Left lung (tissue), 10 donors: ENCODE measurements around the gene RPGRIP1L. TPM values are rescaled to one million over a fixed set of nuclear protein-coding genes. Genes with fewer than 3 reads are reported as not detected.

Source experiments
- ATAC-seq: fragments of 200-7000 bp; cut with Tn5 transposase; one replicate; pipeline ENCODE4 v1.9.1; 2020; ENCODE audit warnings: moderate library complexity
- DNase-seq, 4 donors: peaks; one replicate each; pipeline ENCODE4 v3.0.0-alpha.2; 2013 to 2020
- H3K27ac ChIP-seq, 2 donors: fragments of 200-600 bp; sonication (generic) in 1 of 2; one replicate each; pipeline versions ENCODE4 v1.5.0 to v1.8.0; 2020 to 2021
- H3K27me3 ChIP-seq, 2 donors: fragments of 200-600 bp; sonication (generic) in 1 of 2; one replicate each; pipeline versions ENCODE4 v1.5.0 to v1.8.0; 2020 to 2021
- H3K36me3 ChIP-seq, 2 donors: fragments of 200-600 bp; sonication (generic) in 1 of 2; one replicate each; pipeline versions ENCODE4 v1.5.0 to v1.8.0; 2020 to 2021
- H3K4me1 ChIP-seq, 2 donors: fragments of 200-600 bp; one replicate each; pipeline ENCODE4 v1.8.0; 2021
- H3K4me3 ChIP-seq, 2 donors: fragments of 200-600 bp; sonication (generic) in 1 of 2; one replicate each; pipeline versions ENCODE4 v1.5.0 to v1.8.0; 2020 to 2021; ENCODE audit warnings: mild to moderate bottlenecking in 1 of 2
- H3K9me3 ChIP-seq, 2 donors: fragments of 200-600 bp; sonication (generic) in 1 of 2; one replicate each; pipeline versions ENCODE4 v1.5.0 to v1.8.0; 2020 to 2021
- intact Hi-C, 2 donors: fragments of 100-400 bp; cut with DNase I; formaldehyde crosslinking; loops; one replicate each; pipeline versions ENCODE4 v1.11.2 to v1.14.2; 2022
- polyA plus RNA-seq, 6 donors: library from polyadenylated mRNA; unstranded; fragments of 120-200 nt; gene quantifications; one replicate each; pipeline ENCODE4 v1.2.1, GENCODE V29; 2013; ENCODE audit not compliant: insufficient read length in 6 of 6
- total RNA-seq, 2 donors: library from RNA; stranded (reverse); fragmentation: NEBNext Ultra II Directional; extraction: Animal tissue kit (Norgen Biotek cat#: 25700); gene quantifications; one replicate each; pipeline ENCODE4 v1.2.1, GENCODE V29; 2021
- TF ChIP-seq, protein P1 (sequence below), 2 donors: fragments of 200-600 bp; sonication (generic) in 1 of 2; IDR thresholded peaks; one replicate each; pipeline versions ENCODE4 v1.5.0 to v1.8.0; 2021; ENCODE audit warnings: antibody characterized with exemption in 2 of 2
- donor health status: DM: no; HTN: yes; CAD: no.
- donor health status: DM: no; HTN: no; CAD: no.

Gene RPGRIP1L
- total and polyA plus RNA-seq, 8 donors = 8.0 to 18.2 (median 16.3) TPM

DNA sequence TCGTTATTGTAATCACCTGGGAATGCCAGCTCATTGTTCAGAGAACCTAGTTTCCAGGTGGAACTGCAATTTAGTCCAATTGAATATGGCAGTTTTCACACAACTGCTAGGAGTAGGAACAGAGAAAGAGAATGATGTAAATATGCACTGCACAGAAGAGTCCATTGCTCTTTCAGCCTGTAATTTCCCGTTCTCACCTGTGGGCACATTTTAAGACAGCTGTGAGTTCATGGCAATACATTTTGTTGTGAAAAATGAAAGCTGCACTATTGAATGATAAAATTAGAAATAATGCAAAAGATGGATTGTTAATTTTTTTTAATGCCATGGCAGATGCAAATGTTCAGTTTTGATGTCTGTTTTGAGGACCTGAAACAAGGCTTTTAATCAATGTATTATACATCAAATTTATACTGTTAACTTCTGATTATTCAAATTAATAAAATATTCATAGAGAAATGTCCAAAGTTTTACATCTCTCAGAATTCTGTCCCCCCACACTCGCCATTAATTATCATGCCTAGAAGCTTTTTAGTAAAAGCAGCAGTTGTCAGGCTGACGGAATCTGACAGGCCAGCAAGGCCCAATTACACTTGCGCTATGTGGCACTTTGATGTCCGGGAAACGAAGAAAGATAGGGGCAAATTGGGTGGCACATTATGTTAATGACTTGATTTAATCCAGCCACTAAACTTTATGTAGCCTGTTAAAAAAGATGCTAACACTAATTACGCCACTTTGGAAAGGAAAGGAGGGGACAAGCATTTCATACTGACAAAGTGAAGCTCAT, 72.2 kb downstream of the RPGRIP1L start:
- intact Hi-C loops = no loop called here
- Histone ChIP-seq H3K9me3 (no peaks in the 10 kb centered on the region), H3K27me3 (no peaks in the 10 kb centered on the region), H3K27ac (no peak overlapping the region), H3K4me1 (no peaks in the 10 kb centered on the region), H3K36me3 (no peaks in the 10 kb centered on the region), H3K4me3 (no peak overlapping the region)
- DNase-seq (no peak), ATAC-seq (no peak)
- TF ChIP-seq, protein P1, sequence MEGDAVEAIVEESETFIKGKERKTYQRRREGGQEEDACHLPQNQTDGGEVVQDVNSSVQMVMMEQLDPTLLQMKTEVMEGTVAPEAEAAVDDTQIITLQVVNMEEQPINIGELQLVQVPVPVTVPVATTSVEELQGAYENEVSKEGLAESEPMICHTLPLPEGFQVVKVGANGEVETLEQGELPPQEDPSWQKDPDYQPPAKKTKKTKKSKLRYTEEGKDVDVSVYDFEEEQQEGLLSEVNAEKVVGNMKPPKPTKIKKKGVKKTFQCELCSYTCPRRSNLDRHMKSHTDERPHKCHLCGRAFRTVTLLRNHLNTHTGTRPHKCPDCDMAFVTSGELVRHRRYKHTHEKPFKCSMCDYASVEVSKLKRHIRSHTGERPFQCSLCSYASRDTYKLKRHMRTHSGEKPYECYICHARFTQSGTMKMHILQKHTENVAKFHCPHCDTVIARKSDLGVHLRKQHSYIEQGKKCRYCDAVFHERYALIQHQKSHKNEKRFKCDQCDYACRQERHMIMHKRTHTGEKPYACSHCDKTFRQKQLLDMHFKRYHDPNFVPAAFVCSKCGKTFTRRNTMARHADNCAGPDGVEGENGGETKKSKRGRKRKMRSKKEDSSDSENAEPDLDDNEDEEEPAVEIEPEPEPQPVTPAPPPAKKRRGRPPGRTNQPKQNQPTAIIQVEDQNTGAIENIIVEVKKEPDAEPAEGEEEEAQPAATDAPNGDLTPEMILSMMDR (IDR thresholded peaks at IDR 0.05) = no peak

DNA sequence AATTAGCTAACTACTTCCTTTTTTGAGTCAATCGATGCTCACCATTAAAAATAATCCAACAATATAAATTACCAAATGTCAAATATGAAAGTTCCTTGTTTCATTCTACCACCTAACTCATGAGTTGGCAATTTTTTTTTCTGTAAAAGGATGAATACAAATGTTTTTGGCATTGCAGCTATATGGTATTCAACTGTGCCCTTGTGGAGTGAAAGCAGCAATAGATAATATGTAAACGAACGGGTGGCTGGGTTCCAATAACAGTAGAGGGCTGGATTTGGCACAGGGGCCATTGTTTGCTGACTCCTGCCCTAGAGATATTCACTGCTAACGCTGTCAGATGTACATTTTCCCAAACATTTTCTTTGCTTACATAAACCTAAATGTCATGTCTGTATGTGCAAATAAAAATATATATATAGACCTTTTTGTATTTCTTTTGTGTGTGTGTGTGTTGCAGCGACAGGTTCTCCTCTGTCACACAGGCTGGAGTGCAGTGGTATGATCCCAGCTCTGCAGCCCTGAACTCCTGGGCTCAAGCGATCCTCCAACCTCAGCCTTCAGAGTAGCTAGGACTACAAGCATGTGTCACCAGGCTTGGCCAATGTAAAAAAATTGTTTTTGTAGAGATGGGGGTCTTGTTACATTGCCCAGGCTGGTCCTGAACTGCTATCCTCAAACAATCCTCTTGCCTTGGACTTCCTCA, 73.9 kb downstream of the RPGRIP1L start:
- no peak for ATAC-seq
- TF ChIP-seq, protein P1 (IDR thresholded peaks at IDR 0.05) = no peak
- Histone ChIP-seq H3K27ac (no peak overlapping the region), H3K36me3 (no peaks in the 10 kb centered on the region), H3K4me3 (no peak overlapping the region), H3K27me3 (no peaks in the 10 kb centered on the region), H3K4me1 (no peaks in the 10 kb centered on the region), H3K9me3 (no peaks in the 10 kb centered on the region)
- DNase-seq = peak in 1 of 4 donors; percentile 19
- intact Hi-C loops = no loop called here

DNA sequence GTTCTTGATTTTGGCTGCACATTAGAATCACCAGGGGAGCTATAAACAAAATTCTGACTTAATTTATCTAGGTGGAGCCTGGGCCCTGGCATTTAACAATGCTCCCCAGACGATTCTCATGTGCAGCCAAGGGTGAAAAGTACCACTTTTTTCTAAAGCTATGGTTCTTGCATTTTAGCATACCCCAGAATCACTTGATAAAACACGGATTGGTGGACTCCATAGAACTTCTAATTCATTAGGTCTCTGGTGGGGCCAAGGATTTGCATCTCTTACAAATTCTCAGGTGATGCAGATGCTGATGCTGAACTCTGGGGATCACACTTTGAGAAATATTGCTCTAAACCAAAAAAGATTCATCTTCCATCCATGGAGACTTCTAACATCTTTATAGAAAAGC, 74.5 kb downstream of the RPGRIP1L start:
- TF ChIP-seq, protein P1 (IDR thresholded peaks at IDR 0.05) = no peak
- intact Hi-C loops = no loop called here
- no peaks in the 10 kb centered on the region for H3K9me3 ChIP-seq
- no peaks in the 10 kb centered on the region for H3K4me1 ChIP-seq
- no peak overlapping the region for H3K4me3 ChIP-seq
- no peaks in the 10 kb centered on the region for H3K36me3 ChIP-seq
- ATAC-seq (no peak), DNase-seq (no peak)
- H3K27ac ChIP-seq = no peak overlapping the region
- H3K27me3 ChIP-seq = no peaks in the 10 kb centered on the region

DNA sequence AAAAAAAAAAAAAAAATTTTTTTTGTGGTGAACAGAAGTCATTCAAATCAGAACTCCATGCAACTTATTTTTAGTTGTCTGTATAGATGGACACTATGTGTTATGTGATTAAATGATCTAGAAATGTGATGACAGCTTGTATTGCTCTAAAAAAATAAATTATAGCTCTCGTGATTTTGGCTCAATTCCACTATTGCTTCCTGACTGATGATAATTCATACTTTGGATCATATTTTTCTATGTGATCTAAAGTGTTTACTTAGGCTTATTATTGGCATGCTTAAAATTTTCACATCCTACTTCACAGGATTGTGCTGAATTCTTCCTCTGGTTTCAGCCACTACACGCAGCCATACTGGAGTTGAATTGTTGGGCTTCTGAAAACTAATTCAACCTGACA, 76.8 kb downstream of the RPGRIP1L start:
- Histone ChIP-seq H3K27me3 (no peaks in the 10 kb centered on the region), H3K4me3 (no peak overlapping the region), H3K36me3 (no peaks in the 10 kb centered on the region), H3K27ac (no peak overlapping the region), H3K4me1 (no peaks in the 10 kb centered on the region), H3K9me3 (no peaks in the 10 kb centered on the region)
- intact Hi-C loops = no loop called here
- ATAC-seq = no peak
- TF ChIP-seq, protein P1 (IDR thresholded peaks at IDR 0.05) = no peak
- no peak for DNase-seq

DNA sequence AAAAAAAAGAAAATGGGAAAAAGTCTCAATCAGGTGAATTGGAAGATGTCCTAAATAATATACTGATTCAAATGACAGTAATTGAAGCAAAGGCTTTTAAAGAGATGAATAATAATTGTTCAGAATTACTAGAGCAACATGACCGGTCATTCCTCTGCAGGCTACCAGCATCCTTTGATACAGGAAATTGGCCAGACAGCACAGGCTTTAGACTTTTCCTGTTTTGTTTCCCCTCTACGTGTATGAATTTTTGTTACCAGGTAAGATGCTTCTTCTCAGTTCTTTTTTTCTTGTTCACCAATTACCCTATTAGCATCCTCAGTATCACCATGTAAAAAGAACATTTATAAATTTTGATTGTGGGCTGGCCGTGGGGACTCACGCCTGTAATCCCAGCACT, 77.5 kb downstream of the RPGRIP1L start:
- H3K4me1 ChIP-seq = no peaks in the 10 kb centered on the region
- H3K27me3 ChIP-seq = no peaks in the 10 kb centered on the region
- H3K9me3 ChIP-seq = no peaks in the 10 kb centered on the region
- H3K36me3 ChIP-seq = no peaks in the 10 kb centered on the region
- H3K4me3 ChIP-seq = no peak overlapping the region
- intact Hi-C loops = no loop called here
- no peak for ATAC-seq
- H3K27ac ChIP-seq = no peak overlapping the region
- TF ChIP-seq, protein P1 (IDR thresholded peaks at IDR 0.05) = no peak
- no peak for DNase-seq
